Ovary (tissue), 9 donors: ENCODE measurements around the gene PTGES2. TPM values are rescaled to one million over a fixed set of nuclear protein-coding genes. Genes with fewer than 3 reads are reported as not detected.
A peak's percentile ranks its signal among the peaks of the same experiment; 100 is the strongest.

Source experiments
- DNase-seq, 5 donors: peaks; one replicate each; pipeline ENCODE4 v3.0.0-alpha.2; 2019 to 2020
- H3K27ac ChIP-seq, 2 donors: fragments of 200-600 bp; one replicate each; pipeline versions ENCODE4 v1.5.1 to v1.8.0; 2019 to 2022
- H3K27me3 ChIP-seq: fragments of 200-600 bp; one replicate; pipeline ENCODE4 v1.8.0; 2022
- H3K36me3 ChIP-seq: fragments of 200-600 bp; sonication (generic); one replicate; pipeline ENCODE4 v1.5.1; 2019
- H3K4me1 ChIP-seq: one replicate; pipeline ENCODE4 v1.8.1; 2013; ENCODE audit warnings: mild to moderate bottlenecking, moderate library complexity; ENCODE audit not compliant: insufficient read depth
- H3K4me3 ChIP-seq: fragments of 200-600 bp; sonication (generic); one replicate; pipeline ENCODE4 v1.5.1; 2017
- H3K9me3 ChIP-seq, 2 donors: fragments of 200-600 bp in 1 of 2; sonication (generic) in 1 of 2; one replicate each; pipeline versions ENCODE4 v1.5.1 to v1.8.1; 2013 to 2019; ENCODE audit warnings: mild to moderate bottlenecking in 1 of 2, moderate library complexity in 1 of 2
- EP300 ChIP-seq: sonication (generic); formaldehyde crosslinking; IDR thresholded peaks from one replicate; pipeline ENCODE4 v1.6.1; 2017; ENCODE audit warnings: antibody characterized with exemption
- POLR2A ChIP-seq: fragments of 450-650 bp; IDR thresholded peaks from one replicate; pipeline ENCODE4 v1.6.1; 2017; ENCODE audit warnings: antibody characterized with exemption, mild to moderate bottlenecking, moderate library complexity
- WGBS, 3 donors: extraction: QIAGEN DNeasy Blood & Tissue Kit in 1 of 3; methylation state at CpG; one replicate each; pipeline versions ENCODE4 v1.1.5 to v1.1.7; 2013 to 2017; 5-methylcytosine and 5-hydroxymethylcytosine counted together
- intact Hi-C, 4 donors: fragments of 100-400 bp; cut with DNase I; formaldehyde crosslinking; loops; one replicate each; pipeline versions ENCODE4 v1.11.0 to v1.15.1; 2022 to 2023
- polyA plus RNA-seq, 2 donors: library from polyadenylated mRNA; stranded (reverse); fragments of 200-250 nt in 1 of 2; fragments of 350-450 nt in 1 of 2; fragmentation: Illumina TruSeq in 1 of 2; extraction: RNeasy Lipid Tissue Mini Kit (QIAGEN cat#74804) in 1 of 2; gene quantifications; one replicate each; pipeline ENCODE4 v1.2.3, GENCODE V29; 2013 to 2014
- total RNA-seq, 7 donors: library from RNA; depleted of rRNA in 2 of 7; stranded (reverse); fragments of >200 nt in 2 of 7; fragmentation: NEBNext Ultra II Directional in 3 of 7; extraction: Animal tissue kit (Norgen Biotek cat#: 25700) in 3 of 7; gene quantifications; one replicate each; pipeline versions ENCODE4 v1.1.0 to v1.2.4, GENCODE V29; 2016 to 2023
- TF ChIP-seq, protein P1 (sequence below), 3 donors: fragments of 450-650 bp in 2 of 3; fragments of 200-600 bp in 1 of 3; IDR thresholded peaks; one replicate each; pipeline versions ENCODE4 v1.5.1 to v1.8.0; 2016 to 2022; ENCODE audit warnings: antibody characterized with exemption in 3 of 3, mild to moderate bottlenecking in 1 of 3
- donor health status: DM: no; HTN: no; CAD: no; lungs with moderate emphysema.
- donor health status: DM: no; HTN: no; CAD: no.
- donor health status: Bipolar disorder and iron deficiency.
- donor health status: DM: yes; HTN: yes; CAD: no.
- donor health status: DM: no; HTN: no; CAD: no.
- donor health status: DM: yes; HTN: yes; CAD: no.

PTGES2 gene
- total and polyA plus RNA-seq, 9 donors = 19.6 to 69.5 (median 59.0) TPM

DNA sequence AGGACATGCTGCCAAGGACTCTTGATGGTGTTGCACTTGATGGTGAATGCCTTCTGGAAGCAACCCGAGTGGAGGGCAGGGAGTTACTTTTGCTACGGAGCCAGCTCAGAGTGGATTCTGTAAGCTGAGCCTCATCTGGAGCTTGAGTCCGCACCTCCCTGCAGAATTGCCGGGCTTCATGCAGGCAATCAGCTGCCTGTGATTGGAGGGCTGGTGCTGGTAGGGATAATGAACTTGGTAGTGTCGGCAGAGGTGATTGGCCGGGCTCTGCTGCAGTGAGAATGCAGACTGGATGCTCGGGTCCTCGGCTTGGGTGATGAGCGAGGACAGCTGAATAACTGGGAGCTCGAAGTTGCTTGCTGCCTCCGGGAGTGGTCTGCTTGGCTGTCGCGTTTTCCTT is 36.4 kb downstream of the PTGES2 start:
- Histone ChIP-seq H3K27ac (no peak overlapping the region), H3K9me3 (no peaks in the 10 kb centered on the region), H3K4me1 (peaks cover 32% of the 10 kb centered on the region), H3K27me3 (no peaks in the 10 kb centered on the region), H3K36me3 (no peaks in the 10 kb centered on the region), H3K4me3 (peak overlapping the region; percentile 18)
- DNase-seq = peak; percentile 72 to 86 (median 82)
- 2 to 10% (median 6%) methylated on average over 13 of the region's 13 CpGs for WGBS, 3 donors
- intact Hi-C loops = no loop called here
- TF ChIP-seq, protein P1, sequence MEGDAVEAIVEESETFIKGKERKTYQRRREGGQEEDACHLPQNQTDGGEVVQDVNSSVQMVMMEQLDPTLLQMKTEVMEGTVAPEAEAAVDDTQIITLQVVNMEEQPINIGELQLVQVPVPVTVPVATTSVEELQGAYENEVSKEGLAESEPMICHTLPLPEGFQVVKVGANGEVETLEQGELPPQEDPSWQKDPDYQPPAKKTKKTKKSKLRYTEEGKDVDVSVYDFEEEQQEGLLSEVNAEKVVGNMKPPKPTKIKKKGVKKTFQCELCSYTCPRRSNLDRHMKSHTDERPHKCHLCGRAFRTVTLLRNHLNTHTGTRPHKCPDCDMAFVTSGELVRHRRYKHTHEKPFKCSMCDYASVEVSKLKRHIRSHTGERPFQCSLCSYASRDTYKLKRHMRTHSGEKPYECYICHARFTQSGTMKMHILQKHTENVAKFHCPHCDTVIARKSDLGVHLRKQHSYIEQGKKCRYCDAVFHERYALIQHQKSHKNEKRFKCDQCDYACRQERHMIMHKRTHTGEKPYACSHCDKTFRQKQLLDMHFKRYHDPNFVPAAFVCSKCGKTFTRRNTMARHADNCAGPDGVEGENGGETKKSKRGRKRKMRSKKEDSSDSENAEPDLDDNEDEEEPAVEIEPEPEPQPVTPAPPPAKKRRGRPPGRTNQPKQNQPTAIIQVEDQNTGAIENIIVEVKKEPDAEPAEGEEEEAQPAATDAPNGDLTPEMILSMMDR (IDR thresholded peaks at IDR 0.05) = no peak
- TF ChIP-seq EP300 (no peak), POLR2A (no peak)

DNA sequence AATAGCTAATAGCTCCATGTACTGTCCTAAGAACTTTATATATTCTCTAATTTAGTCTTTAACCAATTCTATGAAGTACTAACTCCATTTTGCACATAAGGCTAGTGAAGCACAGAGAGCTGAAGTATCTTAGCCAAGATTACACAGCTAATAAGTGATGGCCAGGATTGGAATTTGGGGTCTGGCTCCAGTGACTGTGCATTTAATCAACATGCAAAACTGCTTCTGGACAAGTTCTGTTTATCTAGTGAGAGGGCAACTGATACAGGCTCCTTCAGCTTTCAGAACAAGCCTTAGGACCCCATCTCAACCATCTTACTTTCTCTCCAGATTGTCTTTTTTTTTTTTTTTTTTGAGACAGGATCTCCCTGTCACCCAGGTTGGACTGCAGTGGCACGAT is 38.2 kb downstream of the PTGES2 start:
- H3K9me3 ChIP-seq = no peaks in the 10 kb centered on the region
- no peak overlapping the region for H3K27ac ChIP-seq
- WGBS, 3 donors = 67 to 82% (median 78%) methylated on average over 1 of the region's 1 CpG

DNA sequence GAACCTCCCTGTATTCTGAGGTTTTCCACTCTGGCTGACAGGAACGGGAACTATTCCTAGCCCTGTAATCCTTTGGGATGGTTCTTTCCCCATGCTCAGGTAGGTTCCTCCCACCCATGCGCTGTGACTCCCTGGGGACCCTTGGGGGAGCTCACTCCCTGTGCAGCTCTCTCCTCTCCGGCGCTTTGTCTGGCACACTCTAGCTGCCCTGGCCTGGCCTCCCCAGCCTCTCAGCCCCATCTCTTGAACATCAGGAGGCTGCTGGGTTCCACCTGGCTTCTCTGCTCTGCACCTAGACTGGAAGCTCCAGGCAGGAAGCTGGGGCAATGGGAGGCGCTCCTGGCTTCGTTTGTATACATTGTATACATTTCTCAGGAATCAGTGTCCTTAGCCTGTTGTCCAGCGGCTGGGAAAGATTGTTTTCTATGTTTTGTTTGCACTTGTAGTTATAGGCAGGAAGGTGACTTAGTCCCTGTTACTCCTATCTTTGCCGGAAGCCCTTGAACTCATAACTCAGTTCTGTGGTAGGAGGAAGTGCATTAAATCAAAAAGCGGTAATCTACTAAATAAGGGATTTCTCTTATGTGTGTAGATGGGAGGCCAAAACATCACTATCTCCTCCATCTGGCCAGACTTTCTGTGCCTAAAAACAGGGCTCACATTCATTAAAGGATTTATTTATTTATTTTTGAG is 39.1 kb downstream of the PTGES2 start:
- intact Hi-C loops = no loop called here
- H3K27ac ChIP-seq = peak overlapping the region; percentile 14 to 35

More for the DNA sequence above, 38.2 kb downstream of the PTGES2 start:
- intact Hi-C loops = no loop called here
- no peak overlapping the region for H3K4me3 ChIP-seq
- no peaks in the 10 kb centered on the region for H3K36me3 ChIP-seq
- H3K4me1 ChIP-seq = peaks cover 26% of the 10 kb centered on the region
- no peaks in the 10 kb centered on the region for H3K27me3 ChIP-seq
- TF ChIP-seq, protein P1 (IDR thresholded peaks at IDR 0.05) = no peak
- TF ChIP-seq EP300 (no peak), POLR2A (no peak)
- DNase-seq = no peak

DNA sequence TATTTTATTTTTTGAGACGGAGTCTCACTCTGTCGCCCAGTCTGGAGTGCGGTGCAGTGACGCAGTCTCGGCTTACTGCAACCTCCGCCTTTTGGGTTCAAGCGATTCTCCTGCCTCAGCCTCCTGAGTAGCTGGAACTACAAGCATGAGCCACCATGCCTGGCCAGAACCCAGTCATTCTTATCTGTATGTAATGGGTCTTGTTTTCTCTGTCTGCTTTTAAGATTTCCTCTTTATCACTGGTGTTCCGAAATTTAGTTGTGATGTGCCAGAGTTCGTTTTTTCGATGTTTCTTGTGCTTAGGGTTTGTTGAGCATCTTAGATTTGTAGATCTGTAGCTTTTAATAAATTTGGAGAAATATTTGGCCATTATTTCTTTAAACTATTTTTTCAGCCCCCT is 40.3 kb downstream of the PTGES2 start:
- H3K4me1 ChIP-seq = peaks cover 24% of the 10 kb centered on the region
- WGBS, 3 donors = 61 to 72% (median 70%) methylated on average over 10 of the region's 10 CpGs
- no peaks in the 10 kb centered on the region for H3K27me3 ChIP-seq
- no peak overlapping the region for H3K27ac ChIP-seq
- TF ChIP-seq EP300 (no peak), POLR2A (no peak)
- TF ChIP-seq, protein P1 (IDR thresholded peaks at IDR 0.05) = no peak
- intact Hi-C loops = no loop called here
- DNase-seq = no peak
- H3K4me3 ChIP-seq = no peak overlapping the region
- no peaks in the 10 kb centered on the region for H3K36me3 ChIP-seq
- no peaks in the 10 kb centered on the region for H3K9me3 ChIP-seq

More for the DNA sequence above, 39.1 kb downstream of the PTGES2 start:
- TF ChIP-seq POLR2A = no peak
- TF ChIP-seq, protein P1 (IDR thresholded peaks at IDR 0.05) = no peak
- TF ChIP-seq EP300 = no peak
- Histone ChIP-seq H3K4me3 (no peak overlapping the region), H3K4me1 (peaks cover 29% of the 10 kb centered on the region), H3K36me3 (no peaks in the 10 kb centered on the region), H3K9me3 (no peaks in the 10 kb centered on the region), H3K27me3 (no peaks in the 10 kb centered on the region)
- WGBS, 3 donors = 56 to 60% (median 56%) methylated on average over 9 of the region's 9 CpGs
- peak in 1 of 5 donors; percentile 16 for DNase-seq
